GM19395 (cell line): Measurements from ENCODE around the gene SMIM9.

ENCODE experiments used
- ATAC-seq: cut with Tn5 transposase; IDR thresholded peaks from one replicate; pipeline ENCODE4 v1.9.1; 2021; ENCODE audit warnings: mild to moderate bottlenecking, moderate library complexity; ENCODE audit not compliant: unreplicated experiment

SMIM9 gene

DNA sequence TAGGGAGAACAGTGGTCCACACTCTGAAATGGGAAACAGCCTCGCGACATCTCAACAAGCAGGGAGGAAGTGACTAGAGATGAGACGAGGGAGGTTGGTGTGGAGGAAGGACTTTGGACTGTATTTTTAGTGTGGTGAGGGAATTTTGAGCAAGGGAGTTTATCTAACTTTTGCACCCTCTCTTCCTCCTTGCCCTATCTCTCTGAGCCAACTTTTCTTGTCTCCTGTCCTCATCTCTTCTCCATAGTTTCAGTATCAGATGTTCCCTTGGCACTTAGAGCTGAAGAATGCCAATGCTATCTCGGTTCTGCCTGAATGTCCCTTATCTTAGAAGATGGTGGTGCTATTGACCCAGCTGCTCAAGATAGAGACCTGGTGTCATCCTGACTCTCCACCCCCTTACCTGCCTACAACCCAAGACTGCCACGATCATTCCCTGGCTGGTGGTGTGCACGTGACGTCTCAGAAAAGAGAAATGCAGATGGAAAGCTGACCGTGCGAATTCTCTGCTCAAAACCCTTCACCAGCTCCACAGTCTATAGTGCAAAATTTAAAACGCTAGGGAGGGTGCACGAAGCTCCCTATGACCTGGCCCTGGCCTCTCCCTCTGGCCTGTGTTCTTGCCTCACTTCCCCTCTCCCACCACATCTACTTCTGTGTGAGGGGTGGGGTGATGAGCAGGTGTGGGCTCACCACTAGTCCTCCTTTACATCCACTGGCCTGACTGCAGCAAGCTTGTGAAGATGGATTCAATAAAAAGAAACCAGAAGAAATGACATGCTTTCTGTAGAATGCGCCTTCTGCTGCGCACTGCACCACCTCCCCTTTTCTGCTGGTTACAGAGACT, 50.1 kb downstream of the SMIM9 start:
- no peak for ATAC-seq

GRCh38 chrX:154780968-154781367, 53.5 kb downstream of the SMIM9 start:
- ATAC-seq: no peak

GRCh38 chrX:154779261-154779660, 55.2 kb downstream of the SMIM9 start:
- no peak for ATAC-seq

GRCh38 chrX:154776753-154777152, 57.7 kb downstream of the SMIM9 start:
- ATAC-seq: no peak

DNA sequence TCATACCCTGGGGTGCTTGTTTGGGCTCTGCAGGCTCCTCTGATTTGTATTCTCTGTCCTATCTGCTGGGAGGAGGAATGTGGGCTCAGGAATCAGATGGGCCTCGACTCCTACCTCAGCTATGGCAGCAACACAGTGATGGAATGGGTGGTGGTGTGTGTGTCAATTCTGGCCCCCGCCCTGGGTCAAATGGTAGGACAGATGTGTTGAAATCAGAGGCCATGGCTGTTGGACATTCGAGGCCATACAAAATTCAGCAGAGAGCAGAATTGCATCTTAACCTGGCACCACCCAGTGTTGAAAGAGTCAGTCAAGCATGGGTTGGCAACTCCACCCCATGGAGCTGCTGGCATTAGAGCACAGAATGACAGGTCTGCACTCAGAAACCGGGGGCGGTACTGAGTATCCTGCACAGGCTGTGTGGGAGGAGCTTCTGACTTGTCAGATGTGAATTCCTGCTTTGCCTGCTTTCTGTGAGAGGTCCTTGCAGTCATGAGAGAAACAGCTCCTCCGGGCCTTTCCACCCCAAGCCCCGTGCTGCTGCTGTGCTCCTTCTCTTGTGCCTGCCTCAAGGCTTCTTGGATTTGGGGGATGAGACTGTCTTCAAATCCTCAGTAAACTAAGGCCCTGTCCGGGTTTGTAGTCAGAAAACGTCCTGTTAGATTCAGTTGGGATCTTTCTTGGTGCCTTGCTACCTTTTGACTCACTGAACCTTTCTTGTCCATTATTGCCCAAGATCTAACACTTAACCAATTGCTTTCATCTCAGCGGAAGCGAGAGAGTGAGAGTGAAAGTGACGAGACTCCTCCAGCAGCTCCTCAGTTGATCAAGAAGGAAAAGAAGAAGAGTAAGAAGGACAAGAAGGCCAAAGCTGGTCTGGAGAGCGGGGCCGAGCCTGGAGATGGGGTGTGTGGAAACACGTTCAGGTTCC, 58.8 kb downstream of the SMIM9 start:
- no peak for ATAC-seq

DNA sequence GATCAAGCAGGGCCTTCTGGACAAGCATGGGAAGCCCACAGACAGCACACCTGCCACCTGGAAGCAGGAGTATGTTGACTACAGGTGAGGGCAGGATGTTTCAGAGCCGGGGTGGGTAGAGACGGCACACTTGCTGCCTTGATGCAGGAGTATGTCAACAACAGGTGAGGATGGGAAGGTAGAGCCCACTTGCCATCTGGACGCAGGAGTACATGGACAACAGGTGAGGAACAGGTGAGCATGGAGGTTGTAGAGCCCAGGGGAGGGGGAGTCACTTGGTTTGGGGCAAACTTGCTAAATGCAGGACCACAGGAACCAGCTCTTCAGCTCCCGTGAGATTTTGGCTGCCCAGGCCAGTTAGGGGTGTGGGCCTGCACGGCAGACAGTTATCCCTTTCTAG, 59.8 kb downstream of the SMIM9 start:
- ATAC-seq: no peak
